HG02759 (cell line): ENCODE measurements around the gene OXTR.

Source experiments
- ATAC-seq: cut with Tn5 transposase; IDR thresholded peaks from one replicate; pipeline ENCODE4 v1.9.1; 2021; ENCODE audit warnings: mild to moderate bottlenecking, moderate library complexity; ENCODE audit not compliant: unreplicated experiment

Gene OXTR

DNA sequence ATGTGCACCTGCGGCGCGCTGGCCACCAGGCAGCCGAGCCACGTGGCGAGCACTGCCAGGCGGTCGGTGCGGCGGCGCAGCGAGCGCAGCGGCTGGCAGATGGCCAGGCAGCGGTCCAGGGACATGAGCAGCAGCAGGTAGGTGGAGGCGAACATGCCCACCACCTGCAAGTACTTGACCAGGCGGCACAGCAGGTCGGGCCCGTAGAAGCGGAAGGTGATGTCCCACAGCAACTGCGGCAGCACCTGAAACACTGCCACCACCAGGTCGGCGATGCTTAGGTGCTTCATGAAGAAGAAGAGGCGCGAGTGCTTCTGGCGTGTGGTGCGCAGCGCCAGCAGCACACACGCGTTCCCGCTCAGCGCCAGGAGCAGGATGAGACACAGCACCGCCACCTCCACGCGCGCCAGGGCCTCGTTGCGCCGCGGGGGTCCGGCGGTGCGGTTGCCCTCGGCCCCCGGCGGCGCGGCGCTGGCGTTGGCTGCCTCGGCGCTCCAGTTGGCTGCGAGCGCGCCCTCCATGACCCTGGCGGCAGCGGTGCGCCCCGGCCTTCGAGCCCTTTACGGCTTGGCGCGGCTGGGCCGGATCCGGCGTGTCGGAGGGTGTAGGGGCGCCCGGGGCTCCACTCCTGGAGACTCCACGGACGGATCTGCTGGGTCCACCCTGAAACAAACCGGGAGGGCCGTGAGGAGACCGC lies 1.6 kb downstream of the OXTR start:
- peak; percentile 52 for ATAC-seq

DNA sequence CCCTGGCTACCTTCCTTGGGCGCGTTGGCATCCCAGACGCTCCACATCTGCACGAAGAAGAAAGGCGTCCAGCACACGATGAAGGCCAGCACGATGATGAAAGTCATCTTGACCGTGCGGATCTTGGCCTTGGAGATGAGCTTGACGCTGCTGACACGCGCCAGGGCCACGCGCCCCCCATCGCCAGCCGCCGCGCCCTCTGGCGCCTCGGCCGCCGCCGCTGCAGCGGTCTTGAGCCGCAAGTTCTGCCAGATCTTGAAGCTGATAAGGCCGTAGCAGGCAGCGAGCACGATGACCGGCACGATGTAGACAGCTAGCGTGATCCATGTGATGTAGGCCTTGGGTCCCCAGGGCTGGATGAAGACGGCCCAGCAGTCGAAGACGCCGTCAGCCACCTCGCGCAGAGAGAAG lies 2.2 kb downstream of the OXTR start:
- no peak for ATAC-seq

DNA sequence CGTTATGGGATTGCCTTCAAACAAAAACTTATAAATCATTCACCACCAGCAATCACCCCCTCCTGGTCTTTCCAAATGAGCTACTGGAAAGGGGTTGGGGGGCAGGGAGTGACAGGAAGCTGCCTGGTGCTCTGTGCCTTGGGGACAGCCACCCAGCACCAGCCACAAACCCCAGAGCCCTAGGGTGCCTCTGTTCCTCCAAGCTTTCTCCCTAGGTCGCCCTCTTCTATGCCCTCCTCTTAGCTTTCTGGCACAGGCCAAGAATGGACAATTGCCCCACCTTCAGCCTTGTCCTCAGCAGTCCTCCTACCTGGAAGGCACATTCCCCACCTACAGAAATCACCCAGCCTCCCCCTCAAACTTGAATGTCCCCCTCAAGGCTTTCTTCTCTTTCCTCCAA lies 3.3 kb downstream of the OXTR start:
- ATAC-seq, result no peak

DNA sequence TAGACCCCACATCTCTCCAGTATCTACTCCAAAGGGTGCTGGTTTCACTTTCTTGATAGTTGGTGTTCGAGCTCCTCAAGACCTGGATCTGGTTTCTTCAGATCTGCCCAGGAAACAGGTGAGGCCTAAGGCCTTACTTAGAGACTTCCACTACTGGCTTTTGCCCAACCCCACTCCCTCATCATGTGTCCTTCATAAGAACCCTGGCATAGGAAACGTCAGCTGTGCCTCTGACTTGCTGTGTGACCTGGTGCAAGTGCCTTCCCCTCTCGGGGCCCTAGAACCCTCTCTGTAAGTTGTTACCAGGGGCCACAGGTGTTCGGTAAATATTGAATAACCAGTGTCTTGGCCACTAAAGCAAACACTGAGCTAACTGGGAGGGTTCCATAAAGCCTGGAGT lies 3.9 kb downstream of the OXTR start:
- no peak for ATAC-seq

DNA sequence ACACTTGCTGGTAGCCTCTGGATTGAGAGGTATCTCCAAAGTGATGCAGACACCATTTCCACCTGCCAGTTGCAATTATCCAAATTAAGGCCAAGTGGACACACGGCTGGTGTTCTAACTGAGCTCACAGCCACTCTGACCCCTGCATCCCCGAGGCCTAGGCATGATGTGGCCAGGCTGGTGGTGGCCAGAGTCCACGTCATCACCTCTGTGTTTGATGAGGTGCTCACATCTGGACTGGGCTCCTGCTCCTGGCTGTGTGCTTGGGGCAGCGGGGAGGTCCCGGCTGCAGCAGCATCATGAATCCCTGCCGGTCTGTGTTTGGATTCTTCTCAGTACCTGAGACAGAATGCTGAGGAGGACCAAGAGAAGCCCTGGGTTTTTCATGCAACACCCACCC lies 4.9 kb downstream of the OXTR start:
- no peak for ATAC-seq

DNA sequence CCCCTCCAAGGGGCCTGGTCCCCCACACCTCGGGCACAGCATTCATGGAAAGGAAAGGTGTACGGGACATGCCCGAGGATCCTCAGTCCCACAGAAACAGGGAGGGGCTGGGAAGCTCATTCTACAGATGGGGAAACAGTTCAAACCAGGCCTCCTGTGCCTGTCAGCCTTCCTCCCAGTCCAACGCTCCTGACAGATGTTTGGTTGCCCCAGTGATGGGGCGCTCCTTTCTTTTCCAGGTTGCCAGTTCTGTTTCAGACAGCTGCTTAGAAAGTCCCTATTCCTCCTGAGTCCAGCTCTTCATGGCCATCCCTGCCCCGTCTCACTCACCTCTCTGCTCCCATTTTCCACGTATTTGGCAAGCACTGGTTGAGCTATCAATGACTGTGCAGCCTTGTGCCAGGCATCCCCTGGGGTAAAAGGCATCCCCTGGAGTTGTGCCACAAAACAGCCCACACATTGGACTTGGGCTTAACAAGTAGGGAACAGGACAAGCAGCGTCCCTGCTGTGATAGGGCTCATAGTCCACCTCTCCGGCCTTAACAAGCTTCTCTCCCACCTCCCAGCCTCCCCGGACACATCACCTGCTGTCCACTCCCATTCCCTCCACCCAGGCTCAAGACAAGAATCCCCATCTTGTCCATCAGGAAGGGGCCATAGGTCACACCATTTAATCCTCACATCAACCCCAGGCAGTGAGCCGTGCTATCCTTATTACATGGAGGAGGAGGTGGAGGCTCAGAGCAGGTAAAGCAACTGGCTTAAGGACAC lies 6.6 kb downstream of the OXTR start:
- no peak for ATAC-seq

DNA sequence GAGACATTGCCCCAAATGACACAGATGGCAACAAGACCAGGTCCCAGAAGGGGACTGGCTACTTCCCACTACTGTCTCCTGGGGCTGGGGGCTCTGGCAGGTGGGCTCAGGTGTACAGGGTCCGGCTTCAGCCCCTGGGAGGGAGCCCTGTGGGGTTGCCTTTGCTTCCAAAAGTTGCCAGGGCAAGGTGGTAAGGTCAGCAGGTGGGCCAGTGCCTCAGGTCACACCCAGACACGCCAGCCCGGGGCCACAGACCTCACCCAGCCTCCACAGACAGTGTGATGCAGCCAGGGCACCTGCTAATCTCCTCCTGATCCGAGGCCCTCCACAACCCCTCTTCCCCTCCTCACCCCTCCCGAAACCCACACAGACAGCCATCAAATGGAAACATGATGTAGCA lies 7.5 kb downstream of the OXTR start:
- ATAC-seq, result no peak

DNA sequence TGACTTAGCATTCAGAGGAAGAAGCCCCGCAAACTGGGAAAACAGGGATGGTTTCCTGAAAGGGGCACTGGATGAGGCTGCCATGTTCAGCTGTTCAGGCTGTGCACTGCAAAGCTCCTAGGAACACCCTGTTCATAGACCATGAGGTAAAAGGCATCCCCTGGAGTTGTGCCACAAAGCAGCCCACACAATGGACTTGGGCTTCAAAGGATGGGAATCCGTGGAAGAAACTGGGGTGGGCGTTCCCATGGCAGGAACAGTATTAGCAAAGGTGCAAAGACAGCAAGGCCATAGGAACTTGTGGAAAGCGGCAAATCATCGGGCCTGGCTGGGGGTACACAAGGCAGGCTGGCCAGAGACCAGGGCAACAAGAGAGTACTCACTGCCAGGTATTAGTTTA lies 8.9 kb downstream of the OXTR start:
- no peak for ATAC-seq

DNA sequence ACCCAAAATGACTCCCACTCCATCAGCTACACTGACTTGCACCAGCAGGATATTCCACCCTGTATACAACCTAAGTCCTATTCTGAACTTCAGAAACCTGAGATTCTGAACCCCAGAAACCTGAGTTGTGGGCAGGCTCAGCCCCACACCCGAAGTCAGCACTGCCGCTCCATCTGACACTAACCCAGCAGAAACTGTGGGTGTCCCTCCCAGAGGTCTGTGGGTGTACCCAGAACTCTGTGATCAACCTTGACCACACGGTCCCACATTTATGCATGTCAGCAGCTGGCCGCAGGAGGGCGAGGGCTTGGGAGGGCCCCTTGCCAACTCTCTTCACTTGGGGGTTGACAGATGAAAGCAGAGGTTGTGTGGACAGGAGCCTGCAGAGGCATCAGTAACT lies 9.3 kb downstream of the OXTR start:
- no peak for ATAC-seq

DNA sequence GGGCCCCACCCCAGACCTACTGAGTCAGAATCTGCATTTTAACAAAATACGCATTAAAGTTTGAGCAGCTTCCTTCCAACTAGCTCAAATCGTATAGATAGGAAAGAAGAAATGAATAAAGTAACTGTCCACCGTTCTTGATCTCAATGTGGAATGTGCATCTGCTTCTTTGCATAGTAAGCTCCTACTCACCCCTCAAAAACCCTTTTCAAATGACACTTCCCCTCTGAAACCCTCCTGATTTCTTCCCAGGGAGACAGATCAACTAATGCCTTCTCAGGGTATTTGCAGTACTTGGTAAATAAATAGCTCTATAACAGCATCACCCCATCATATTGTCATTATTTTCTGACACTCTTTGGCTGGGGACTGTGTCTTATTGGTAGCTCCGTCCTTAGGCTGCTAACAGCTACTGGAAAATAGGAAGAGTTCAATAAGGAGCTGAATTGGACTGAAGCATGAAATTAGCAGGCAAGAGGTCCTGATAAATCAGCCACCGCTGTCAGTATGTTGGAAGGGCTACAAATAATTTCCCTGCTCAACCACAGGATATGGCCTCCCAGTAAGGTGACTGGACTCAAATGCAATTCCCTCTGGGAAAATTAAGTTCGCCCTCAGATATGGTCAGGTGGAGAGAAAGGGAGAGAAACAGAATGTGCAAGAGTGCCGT lies 10.2 kb downstream of the OXTR start:
- no peak for ATAC-seq

DNA sequence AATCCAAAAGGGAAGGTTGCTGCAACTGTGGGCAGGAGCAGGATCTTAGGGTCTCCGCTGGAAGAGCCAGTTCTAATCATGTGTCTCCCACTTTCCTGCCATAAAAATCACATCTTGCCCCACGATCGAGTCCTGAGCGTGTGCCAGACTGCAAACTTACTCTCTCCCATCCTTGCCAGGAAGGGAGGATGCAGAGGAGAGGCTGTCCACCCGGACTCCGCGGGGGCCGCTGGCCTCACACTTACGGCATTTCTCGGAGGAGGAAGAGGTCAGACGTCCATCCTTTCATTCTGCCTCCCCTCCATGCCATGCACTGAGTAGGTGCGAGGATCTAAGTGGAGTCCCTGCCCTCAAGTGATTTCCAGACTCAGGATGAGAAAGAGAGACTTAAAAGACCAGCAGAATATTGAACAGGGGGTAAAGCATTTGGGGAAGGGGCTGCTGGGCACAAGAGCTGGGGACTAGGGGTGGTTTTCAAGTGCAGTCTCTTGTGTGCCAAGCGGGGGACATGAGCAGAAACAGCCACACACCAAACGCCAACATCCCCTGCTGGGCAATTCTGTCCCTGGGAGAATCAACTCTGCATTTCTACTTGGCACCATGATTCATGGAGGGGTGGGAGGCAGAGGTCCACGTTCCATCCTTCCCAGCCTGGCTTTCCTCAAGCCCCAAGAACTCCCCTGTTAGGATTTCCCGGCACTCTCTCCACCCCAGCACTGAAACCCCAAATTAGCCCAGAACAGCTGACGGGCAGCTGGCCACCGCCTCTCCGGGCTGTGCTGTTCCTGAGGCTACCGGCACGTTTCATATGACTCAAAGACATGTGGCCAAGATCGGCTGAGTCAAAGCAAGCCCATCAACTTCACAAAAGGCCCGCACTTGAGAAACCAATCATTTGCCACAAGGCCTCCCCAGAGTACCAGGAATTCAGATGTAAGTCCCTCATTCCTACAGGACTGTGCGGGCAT lies 11.6 kb downstream of the OXTR start:
- no peak for ATAC-seq

DNA sequence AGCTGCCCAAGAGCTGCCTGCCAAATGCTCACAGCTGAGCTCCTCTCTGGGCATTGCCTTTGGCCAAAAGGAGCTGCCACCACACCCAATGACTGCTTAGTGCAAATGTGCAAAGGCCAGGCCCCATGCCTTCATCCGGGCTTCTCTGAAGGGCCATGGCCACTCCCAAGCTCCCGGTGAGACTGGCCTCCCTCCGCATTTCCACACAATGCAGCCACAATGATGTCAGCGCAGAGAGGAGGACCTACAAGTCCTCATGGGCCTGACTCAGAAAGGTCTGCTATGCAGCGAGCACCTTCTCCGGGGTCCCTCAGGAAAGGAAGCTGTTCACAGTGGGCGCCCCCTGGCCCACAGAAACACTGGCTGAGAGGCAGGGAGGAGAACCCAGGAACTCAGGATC lies 12.7 kb downstream of the OXTR start:
- ATAC-seq, result no peak

DNA sequence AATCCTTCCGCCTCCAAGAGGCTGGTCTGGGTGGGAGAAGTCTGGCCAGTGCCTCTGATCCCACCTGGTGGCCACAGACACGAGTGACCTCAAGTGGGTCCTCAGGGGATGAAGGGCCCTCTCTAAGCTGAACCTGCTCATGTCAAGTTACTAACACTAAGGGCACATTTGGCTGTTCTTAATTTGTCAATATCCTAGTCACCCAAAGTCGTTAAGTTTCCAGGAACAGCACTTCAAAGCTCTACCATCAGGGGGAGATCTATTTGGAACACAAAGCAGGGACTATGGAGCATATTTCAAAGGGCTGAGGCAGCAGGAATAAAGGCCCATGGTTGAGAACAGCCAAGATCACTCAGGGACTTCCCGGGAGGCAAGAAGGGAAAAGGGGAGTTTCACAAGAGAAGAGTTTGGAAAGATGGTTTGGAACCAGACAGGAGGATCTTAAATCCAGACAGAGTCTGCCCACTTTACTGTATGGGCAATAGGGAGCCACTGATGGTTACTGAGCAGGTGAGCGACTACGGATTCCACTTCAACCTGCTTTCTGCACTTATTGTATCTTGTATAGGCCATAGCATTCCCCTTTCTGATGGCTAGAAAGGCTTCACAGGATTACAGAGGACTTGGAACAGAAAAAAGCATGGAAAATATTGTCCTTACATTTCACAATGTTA lies 13.7 kb downstream of the OXTR start:
- ATAC-seq, result no peak

DNA sequence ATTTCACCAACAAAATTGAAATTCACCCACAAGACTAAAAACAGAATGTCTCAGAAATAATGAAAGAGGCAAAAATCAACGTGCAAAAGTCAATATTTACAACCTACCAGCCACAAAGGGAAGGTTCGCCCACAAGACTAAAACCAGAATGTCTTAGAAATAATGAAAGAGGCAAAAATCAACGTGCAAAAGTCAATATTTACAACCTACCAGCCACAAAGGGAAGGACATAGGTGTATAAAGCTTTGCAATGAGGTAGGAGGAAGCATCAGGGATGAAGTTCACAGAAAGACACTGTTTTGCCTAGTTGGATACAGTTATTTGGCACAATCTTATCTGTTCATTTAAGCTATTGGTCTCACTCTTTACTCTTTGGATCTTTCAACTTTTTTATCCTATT lies 14.3 kb downstream of the OXTR start:
- ATAC-seq, result no peak

DNA sequence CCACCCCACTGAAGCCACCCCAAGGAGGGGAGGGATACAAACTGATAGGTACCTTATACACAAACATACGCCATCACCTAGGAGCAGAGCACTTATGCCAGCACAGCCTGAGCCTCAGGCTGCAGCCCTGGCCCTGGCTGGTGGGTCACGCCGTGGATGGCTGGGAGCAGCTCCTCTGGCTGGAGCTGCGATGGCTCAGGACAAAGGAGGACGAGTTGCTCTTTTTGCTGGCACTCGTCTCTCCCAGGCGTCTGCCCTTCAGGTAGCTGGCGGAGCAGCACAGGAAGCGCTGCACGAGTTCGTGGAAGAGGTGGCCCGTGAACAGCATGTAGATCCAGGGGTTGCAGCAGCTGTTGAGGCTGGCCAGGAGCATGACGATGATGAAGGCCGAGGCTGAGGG lies 16.6 kb downstream of the OXTR start:
- ATAC-seq, result no peak

DNA sequence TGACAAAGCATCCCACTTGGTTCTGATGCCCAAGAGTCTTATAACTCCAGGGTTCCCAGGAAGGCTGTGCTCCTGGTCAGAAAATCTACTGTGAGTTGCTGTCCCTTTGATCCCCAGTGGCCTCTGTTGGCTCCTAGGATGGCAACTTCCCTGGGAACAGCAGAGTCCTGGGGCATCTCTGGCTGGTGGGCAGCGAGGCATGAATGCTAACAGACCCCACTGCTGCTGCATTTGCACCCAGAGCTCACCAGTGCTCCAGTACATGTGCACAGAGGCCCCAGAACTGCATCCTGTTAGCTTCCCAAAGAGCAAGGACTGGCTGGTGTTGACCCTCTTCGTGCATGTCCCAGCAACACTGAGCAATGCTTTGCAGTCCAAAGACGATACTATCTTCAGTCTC lies 20.1 kb downstream of the OXTR start:
- no peak for ATAC-seq

DNA sequence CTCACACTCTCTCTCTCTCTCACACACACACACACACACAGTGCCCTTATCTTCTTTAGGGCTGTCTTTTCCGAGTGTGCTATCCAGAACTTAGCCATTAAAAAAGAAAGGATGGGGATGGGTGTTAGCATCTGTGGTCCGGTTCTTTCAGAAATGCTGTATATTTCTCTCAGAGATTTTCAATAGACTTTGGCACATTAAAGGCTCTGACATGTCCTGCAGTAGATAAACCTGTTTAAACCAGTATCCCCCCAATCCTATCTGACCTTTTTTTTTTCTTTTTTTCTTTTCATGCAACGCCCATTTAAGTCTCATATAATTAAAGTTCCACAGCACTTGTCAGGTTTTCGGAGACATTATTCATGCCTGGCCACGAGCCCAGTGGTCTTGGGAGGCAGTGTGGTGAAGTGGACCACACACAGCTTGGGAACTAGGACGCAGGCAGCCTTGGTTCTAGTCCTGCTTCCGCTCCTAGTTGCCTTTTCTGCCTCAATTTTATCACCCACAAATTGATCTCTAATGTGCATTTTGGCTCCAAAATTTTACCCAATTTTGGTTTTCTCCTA lies 22.6 kb downstream of the OXTR start:
- no peak for ATAC-seq

DNA sequence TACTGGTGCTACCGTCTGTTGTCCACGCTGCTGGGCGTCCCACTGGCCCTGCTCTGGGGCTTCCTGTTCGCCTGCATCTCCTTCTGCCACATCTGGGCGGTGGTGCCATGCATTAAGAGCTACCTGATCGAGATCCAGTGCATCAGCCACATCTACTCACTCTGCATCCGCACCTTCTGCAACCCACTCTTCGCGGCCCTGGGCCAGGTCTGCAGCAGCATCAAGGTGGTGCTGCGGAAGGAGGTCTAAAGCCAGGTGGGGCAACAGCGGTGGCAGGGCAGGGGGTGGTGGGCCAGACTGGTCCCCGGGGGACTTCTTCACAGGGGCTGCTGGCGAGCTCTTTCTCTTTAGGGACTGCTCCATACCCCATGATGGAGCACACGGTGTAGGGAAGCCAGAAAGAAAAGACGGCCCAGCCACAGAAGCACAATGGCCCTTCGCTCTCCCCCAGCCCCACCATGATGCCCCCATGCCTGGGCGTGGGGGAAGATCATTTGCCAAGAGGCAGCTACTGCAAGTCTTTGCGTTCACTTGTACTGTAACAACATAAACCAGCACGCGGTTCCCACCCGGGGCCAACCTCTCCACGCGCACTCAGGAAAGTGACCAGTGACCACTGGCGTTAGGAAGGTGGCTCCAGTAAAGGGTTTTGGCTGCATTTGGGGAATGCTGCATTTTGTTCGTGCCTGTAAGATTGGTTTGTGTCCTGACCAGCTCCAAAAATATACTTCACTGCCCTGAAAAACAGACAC lies 23.6 kb downstream of the OXTR start:
- no peak for ATAC-seq

DNA sequence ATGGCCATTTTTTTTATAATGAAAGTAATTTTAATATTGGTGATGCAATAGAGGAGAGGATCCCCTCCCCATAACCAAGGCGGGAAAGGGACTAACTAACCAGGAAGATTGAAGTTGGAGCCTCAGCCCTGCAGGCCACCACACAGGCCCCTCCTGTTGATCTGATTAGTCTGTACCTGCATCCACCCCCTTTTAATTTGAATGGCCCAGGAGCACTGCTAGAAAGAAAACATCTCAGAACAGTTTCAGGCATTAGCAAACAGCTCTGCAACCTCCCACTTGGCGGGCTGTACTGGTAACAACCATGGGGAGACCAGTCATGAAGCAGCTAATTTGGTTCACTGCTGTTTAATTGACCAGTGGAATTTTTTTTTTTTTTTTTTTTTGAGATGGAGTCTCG lies 25.5 kb downstream of the OXTR start:
- ATAC-seq, result no peak
